ENCODE measurements around the gene NGRN. TPM values are rescaled to one million over a fixed set of nuclear protein-coding genes. Genes with fewer than 3 reads are reported as not detected.
"Not testable (repeated sequence)": the region's sequence is repeated elsewhere in the genome, so short reads cannot be mapped to it uniquely, and the experiment has no call there.

Gene NGRN
- total RNA-seq, 4 donors from 2014 or later, result 27.7 to 58.3 (median 44.5) TPM

GRCh38 chr15:90297021-90297420, 31.5 kb downstream of the NGRN start:
- no peak for TF ChIP-seq EP300 (IDR thresholded peaks at IDR 0.05; ENCODE audit: low read depth)
- TF ChIP-seq CTCF (IDR thresholded peaks at IDR 0.05), result no peak
- no peak for TF ChIP-seq POLR2AphosphoS5 (IDR thresholded peaks at IDR 0.05)
- no peak for TF ChIP-seq POLR2A (IDR thresholded peaks at IDR 0.05)
- Histone ChIP-seq H3K4me3 (no peak overlapping the region), H3K4me1 (peaks cover 3 to 8% (median 6%) of the 10 kb centered on the region in 4 donors), H3K27me3 (no peaks in the 10 kb centered on the region), H3K36me3 (no peaks in the 10 kb centered on the region), H3K9me3 (no peaks in the 10 kb centered on the region), H3K27ac (no peak overlapping the region)
- DNase-seq, result no peak
- in situ Hi-C loops (cut with MboI; ENCODE audit: low pct_ligation_motif_present in 1 of 4, low pct_unique_long_range_greater_than_20kb in 1 of 4, low sequenced_read_pairs in 3 of 4) (no loop called here), intact Hi-C loops (cut with DNase I; ENCODE audit: low total_unique reads) (no loop called here)
- 76 to 83% methylated on average over 4 of the region's 4 CpGs for WGBS, 2 donors (ENCODE audit: low coverage in 1 of 2)

GRCh38 chr15:90300541-90300940, 35.1 kb downstream of the NGRN start:
- TF ChIP-seq CTCF (IDR thresholded peaks at IDR 0.05) (no peak), POLR2A (IDR thresholded peaks at IDR 0.05) (no peak)
- Histone ChIP-seq H3K27me3 (no peaks in the 10 kb centered on the region), H3K4me3 (no peak overlapping the region), H3K27ac (no peak overlapping the region), H3K4me1 (peaks cover 0 to 3% (median 0%) of the 10 kb centered on the region in 4 donors), H3K9me3 (no peaks in the 10 kb centered on the region), H3K36me3 (no peaks in the 10 kb centered on the region)
- WGBS, 2 donors (ENCODE audit: low coverage in 1 of 2), result 85 to 91% methylated on average over 7 to 9 of the region's 9 CpGs
- intact Hi-C loops (cut with DNase I; ENCODE audit: low total_unique reads), result no loop called here
- in situ Hi-C loops (cut with MboI; ENCODE audit: low pct_ligation_motif_present in 1 of 4, low pct_unique_long_range_greater_than_20kb in 1 of 4, low sequenced_read_pairs in 3 of 4), result loop anchor here in 2 of 4 donors (25.0 kb wide), 2 partner anchors 312 to 587 kb away; partner anchors contain the start of gene FES (in 1 of the 2)
- no peak for DNase-seq

- H3K27me3 ChIP-seq, result no peaks in the 10 kb centered on the region
- no peaks in the 10 kb centered on the region for H3K9me3 ChIP-seq
- H3K36me3 ChIP-seq, result no peaks in the 10 kb centered on the region
- WGBS, 2 donors (ENCODE audit: low coverage in 1 of 2), result 60 to 65% methylated on average over 2 to 21 of the region's 21 CpGs
- H3K4me3 ChIP-seq, result no peak overlapping the region
- H3K27ac ChIP-seq, result no peak overlapping the region
- DNase-seq, result peak; percentile 69
- intact Hi-C loops (cut with DNase I; ENCODE audit: low total_unique reads) (no loop called here), in situ Hi-C loops (cut with MboI; ENCODE audit: low pct_ligation_motif_present in 1 of 4, low pct_unique_long_range_greater_than_20kb in 1 of 4, low sequenced_read_pairs in 3 of 4) (loop anchor here in 2 of 4 donors (25.0 kb wide), 2 partner anchors 311 to 586 kb away; partner anchors contain the start of gene FES (in 1 of the 2))
- H3K4me1 ChIP-seq, result peaks cover 0 to 3% (median 0%) of the 10 kb centered on the region in 4 donors
- TF ChIP-seq CTCF (IDR thresholded peaks at IDR 0.05) (peak; percentile 73 to 88 (median 81)), POLR2AphosphoS5 (IDR thresholded peaks at IDR 0.05) (no peak)
Observed at GRCh38 chr15:90300988-90301706, 35.7 kb downstream of the NGRN start.

- no peaks in the 10 kb centered on the region for H3K9me3 ChIP-seq
- no peaks in the 10 kb centered on the region for H3K27me3 ChIP-seq
- in situ Hi-C loops (cut with MboI; ENCODE audit: low pct_ligation_motif_present in 1 of 4, low pct_unique_long_range_greater_than_20kb in 1 of 4, low sequenced_read_pairs in 3 of 4) (loop anchor here in 2 of 4 donors (25.0 kb wide), 2 partner anchors 310 to 585 kb away; partner anchors contain the start of gene FES (in 1 of the 2)), intact Hi-C loops (cut with DNase I; ENCODE audit: low total_unique reads) (no loop called here)
- 56 to 76% methylated on average over 3 to 8 of the region's 8 CpGs for WGBS, 2 donors (ENCODE audit: low coverage in 1 of 2)
- H3K36me3 ChIP-seq, result no peaks in the 10 kb centered on the region
- DNase-seq, result no peak
- no peak overlapping the region for H3K4me3 ChIP-seq
- no peak overlapping the region for H3K27ac ChIP-seq
- no peak for TF ChIP-seq POLR2AphosphoS5 (IDR thresholded peaks at IDR 0.05)
- no peak for TF ChIP-seq POLR2A (IDR thresholded peaks at IDR 0.05)
- no peak for TF ChIP-seq EP300 (IDR thresholded peaks at IDR 0.05; ENCODE audit: low read depth)
- no peak for TF ChIP-seq CTCF (IDR thresholded peaks at IDR 0.05)
- peaks cover 0 to 7% (median 3%) of the 10 kb centered on the region in 4 donors for H3K4me1 ChIP-seq
Observed at GRCh38 chr15:90301707-90302300, 36.3 kb downstream of the NGRN start.

- WGBS, 2 donors (ENCODE audit: low coverage in 1 of 2), result 94 to 96% methylated on average over 13 to 14 of the region's 14 CpGs
- in situ Hi-C loops (cut with MboI; ENCODE audit: low pct_ligation_motif_present in 1 of 4, low pct_unique_long_range_greater_than_20kb in 1 of 4, low sequenced_read_pairs in 3 of 4), result loop anchor here in 2 of 4 donors (25.0 kb wide), 2 partner anchors 307 to 582 kb away; partner anchors contain the start of gene FES (in 1 of the 2)
- H3K36me3 ChIP-seq; H3K4me1 ChIP-seq; H3K27me3 ChIP-seq; H3K9me3 ChIP-seq; H3K27ac ChIP-seq; H3K4me3 ChIP-seq; DNase-seq; intact Hi-C loops (cut with DNase I; ENCODE audit: low total_unique reads): not testable (repeated sequence)
Observed at GRCh38 chr15:90305355-90305754, 39.9 kb downstream of the NGRN start.
